AG09319 (cell line): Measurements from ENCODE around the gene GLIS1.
"Not testable (repeated sequence)": the region's sequence is repeated elsewhere in the genome, so short reads cannot be mapped to it uniquely, and the experiment has no call there.

Experiments
- DNase-seq: peaks from one replicate; pipeline ENCODE4 v3.0.0-alpha.2; 2010; ENCODE audit warnings: low read depth; ENCODE audit errors: extremely low read depth
- TF ChIP-seq, protein P1 (sequence below): IDR thresholded peaks from 2 replicates; pipeline ENCODE4 v1.5.1; 2011; ENCODE audit warnings: low read depth, mild to moderate bottlenecking, inconsistent platforms, low read length, moderate library complexity

The GLIS1 gene

DNA sequence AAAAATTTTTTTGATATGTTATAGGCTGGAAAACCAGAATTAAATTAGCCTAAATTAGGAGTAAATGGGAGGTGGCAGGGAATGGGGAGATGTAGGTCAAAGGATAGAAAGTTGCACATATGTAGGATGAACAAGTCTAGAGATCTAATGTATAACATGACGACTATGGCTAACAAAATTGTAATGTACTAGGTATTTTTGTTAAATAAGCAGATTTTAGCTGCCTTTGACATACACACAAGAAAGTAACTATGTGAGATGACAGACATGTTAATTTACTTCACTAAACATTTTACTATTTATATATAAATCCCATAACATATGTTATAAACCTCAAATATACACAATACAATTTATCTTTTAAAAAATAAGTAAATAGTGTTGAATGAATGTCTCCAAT is 30.2 kb upstream of the GLIS1 start:
- TF ChIP-seq, protein P1, sequence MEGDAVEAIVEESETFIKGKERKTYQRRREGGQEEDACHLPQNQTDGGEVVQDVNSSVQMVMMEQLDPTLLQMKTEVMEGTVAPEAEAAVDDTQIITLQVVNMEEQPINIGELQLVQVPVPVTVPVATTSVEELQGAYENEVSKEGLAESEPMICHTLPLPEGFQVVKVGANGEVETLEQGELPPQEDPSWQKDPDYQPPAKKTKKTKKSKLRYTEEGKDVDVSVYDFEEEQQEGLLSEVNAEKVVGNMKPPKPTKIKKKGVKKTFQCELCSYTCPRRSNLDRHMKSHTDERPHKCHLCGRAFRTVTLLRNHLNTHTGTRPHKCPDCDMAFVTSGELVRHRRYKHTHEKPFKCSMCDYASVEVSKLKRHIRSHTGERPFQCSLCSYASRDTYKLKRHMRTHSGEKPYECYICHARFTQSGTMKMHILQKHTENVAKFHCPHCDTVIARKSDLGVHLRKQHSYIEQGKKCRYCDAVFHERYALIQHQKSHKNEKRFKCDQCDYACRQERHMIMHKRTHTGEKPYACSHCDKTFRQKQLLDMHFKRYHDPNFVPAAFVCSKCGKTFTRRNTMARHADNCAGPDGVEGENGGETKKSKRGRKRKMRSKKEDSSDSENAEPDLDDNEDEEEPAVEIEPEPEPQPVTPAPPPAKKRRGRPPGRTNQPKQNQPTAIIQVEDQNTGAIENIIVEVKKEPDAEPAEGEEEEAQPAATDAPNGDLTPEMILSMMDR: no peak
- DNase-seq: no peak

DNA sequence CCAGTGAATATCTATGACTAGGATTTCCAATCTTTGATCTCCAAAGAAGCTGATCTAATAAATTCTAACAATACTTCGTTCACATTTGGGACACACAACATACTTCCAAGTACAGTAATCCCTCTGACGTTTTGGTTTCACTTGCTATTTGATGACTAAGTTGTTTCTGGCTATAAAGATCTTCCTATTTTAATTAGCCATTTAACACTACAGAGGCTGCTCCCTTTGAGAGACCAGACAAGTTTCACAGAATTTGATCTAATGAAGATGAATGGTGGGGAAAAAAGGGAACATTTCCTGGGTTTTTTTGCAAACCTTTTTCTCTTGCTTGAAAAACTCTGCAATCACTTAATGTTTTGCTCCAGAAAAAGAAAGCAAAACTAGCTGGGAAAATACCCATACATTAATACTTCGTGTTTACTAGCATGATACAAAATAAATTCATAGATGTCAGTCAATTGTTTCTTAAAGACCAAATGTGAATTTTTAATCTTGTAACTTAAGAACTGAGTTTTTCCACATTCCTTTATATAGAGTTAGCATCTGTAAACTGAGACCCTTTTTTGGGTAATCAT is 28.0 kb upstream of the GLIS1 start:
- TF ChIP-seq, protein P1: no peak
- DNase-seq: no peak

DNA sequence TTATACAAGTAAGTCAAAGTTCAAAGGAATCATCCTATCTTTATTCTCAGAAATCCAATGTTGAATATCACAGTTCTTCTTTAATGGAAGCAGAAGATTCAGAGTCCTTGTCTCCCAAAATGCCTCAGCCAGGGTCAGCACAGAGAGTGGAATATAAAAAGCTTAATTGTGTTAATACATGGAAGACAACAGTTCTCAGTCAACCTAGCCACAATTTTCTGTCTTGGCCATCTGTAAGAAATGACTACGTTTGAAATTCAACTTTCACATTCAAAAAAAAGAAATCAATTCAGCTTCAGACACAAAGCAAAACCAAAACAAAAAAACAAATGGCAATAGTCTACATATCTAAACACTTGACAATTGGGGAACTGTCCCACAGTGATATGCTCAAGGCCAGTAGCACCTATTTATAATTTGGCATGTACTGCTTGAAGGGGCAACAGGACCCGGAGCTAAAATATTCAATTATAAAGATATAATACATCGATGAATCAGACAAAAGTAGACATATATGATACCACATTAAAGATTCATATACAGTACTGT is 27.3 kb upstream of the GLIS1 start:
- TF ChIP-seq, protein P1: no peak
- DNase-seq: no peak

DNA sequence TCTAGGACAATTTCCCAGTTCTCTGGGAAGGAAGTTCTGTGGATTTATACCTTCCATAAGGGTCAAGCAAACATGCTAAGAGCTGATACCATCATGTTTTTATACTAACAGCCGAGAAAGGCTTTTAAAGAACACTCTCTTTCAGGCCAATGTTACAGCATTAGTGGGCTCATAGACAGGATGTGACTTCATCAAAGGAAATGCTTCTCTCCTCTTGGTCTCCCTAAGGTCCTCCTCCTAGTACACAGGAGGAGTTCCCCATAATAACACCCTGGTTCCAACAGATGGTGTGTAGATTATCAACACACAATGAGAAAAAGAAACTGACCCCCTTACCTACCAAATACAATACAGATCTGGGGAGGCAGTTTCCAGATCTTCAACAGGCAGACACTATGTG is 26.7 kb upstream of the GLIS1 start:
- TF ChIP-seq, protein P1: no peak
- no peak for DNase-seq

DNA sequence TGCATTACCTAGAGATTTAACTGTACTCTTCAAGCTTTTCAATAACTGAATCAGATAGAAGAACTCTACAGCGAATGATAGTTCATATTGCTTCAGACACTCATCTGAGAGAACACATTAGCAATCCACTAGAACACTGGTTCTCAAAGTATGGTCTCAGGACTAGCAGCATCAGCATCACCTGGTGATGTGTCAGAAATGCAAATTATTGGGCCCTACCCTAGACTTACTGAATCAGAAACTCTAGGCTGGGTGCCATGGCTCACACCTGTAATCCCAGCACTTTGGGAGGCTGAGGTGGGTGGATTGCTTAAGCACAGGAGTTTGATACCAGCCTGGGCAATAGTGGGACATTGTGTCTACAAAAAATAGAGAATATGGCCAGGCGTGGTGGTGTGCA is 24.9 kb upstream of the GLIS1 start:
- DNase-seq: no peak
- TF ChIP-seq, protein P1: no peak

DNA sequence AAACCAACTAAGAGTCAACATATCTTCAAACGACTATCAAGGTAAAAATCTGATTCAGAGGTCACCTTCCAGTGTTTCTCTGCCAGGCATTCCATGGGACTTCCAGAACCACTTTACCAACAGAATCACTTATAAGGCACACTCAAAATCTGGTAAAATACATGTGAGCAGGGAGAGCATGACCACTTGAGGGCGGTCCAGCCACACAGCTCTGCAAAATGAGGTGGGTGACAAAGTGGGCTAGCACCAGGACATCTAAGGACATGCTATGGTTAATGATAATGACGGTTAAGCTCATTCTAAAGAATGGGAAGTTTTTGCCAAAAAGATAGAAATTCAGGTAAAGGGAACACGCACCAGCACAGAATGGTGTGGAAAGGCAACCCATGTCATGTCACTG is 24.5 kb upstream of the GLIS1 start:
- TF ChIP-seq, protein P1: no peak; the same call in 1 of the 2 replicates
- DNase-seq: no peak

DNA sequence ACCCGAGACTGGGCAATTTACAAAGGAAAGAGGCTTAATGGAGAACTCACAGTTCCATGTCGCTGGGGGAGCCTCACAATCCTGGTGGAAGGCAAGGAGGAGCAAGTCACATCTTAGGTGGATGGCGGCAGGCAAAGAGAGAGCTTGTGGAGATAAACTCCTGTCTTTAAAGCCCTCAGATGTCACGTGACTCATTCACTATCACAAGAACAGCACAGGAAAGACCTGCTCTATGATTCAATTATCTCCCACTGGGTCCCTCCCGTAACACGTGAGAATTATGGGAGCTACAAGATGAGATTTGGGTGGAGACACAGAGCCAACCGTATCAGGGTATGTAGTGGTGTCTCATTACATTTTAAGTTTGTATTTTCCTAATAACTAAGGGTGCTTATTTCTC is 21.5 kb upstream of the GLIS1 start:
- DNase-seq: not testable (repeated sequence)

DNA sequence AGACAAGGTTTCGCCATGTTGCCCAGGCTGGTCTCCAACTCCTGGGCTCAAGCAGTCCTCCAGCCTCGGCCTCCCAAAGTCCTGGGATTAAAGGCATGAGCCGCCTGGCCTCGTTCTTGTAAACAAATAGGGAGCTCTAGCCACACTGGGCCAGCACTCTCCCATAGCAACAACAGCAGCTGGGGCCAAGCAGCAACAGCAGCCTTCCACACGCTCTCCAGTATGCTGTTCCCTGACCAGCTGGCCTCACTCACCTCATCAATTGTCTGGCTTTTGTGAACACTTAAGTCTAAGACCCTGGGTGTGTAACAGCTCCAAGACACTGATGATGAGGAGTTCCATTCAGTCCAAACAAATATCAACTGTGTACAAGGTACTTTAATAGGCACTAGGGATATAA is 16.9 kb upstream of the GLIS1 start:
- DNase-seq: no peak
- TF ChIP-seq, protein P1: no peak
